DND-41 (cell line): ENCODE results near the gene COL4A1.
A peak's percentile ranks its signal among the peaks of the same experiment; 100 is the strongest.

Experiments used
- ATAC-seq: fragments of 200-7000 bp; cut with Tn5 transposase; 3 replicates; pipeline ENCODE4 v1.9.1; 2021; ENCODE audit warnings: low read depth; ENCODE audit not compliant: insufficient read depth
- DNase-seq: peaks from one replicate; pipeline ENCODE4 v3.0.0-alpha.2; 2020
- H2AFZ ChIP-seq: 2 replicates; pipeline ENCODE4 v1.6.0; 2012; ENCODE audit warnings: low read depth, low read length
- H3K27ac ChIP-seq: 2 replicates; pipeline ENCODE4 v1.5.1; 2012; ENCODE audit warnings: low read length, inconsistent platforms
- H3K27me3 ChIP-seq: fragments of 200-600 bp; sonication (generic); 2 replicates; pipeline ENCODE4 v1.6.0; 2012; ENCODE audit warnings: low read length, mild to moderate bottlenecking, inconsistent platforms; ENCODE audit not compliant: insufficient read depth, poor library complexity
- H3K36me3 ChIP-seq: 2 replicates; pipeline ENCODE4 v1.5.1; 2012; ENCODE audit warnings: low read length, inconsistent platforms; ENCODE audit not compliant: insufficient read depth
- H3K4me1 ChIP-seq: 2 replicates; pipeline ENCODE4 v1.5.1; 2012; ENCODE audit warnings: mild to moderate bottlenecking, low read length; ENCODE audit not compliant: insufficient read depth
- H3K4me2 ChIP-seq: 2 replicates; pipeline ENCODE4 v1.6.0; 2012; ENCODE audit warnings: mild to moderate bottlenecking, moderate library complexity, low read length, inconsistent platforms; ENCODE audit not compliant: insufficient read depth
- H3K4me3 ChIP-seq, 2 experiments: fragments of 200-600 bp in 1 of 2; shearing (Covaris generic) in 1 of 2; 2 replicates each; pipeline ENCODE4 v1.5.1; 2012 to 2016; ENCODE audit warnings: inconsistent platforms in 2 of 2, low read length in 2 of 2, mild to moderate bottlenecking in 2 of 2, low read depth in 1 of 2, moderate library complexity in 1 of 2
- H3K79me2 ChIP-seq: 2 replicates; pipeline ENCODE4 v1.6.0; 2012; ENCODE audit warnings: low read length, inconsistent platforms; ENCODE audit not compliant: insufficient read depth
- H3K9ac ChIP-seq: 2 replicates; pipeline ENCODE4 v1.6.0; 2012; ENCODE audit warnings: low read depth, mild to moderate bottlenecking, inconsistent platforms, low read length, moderate library complexity
- H3K9me3 ChIP-seq: 2 replicates; pipeline ENCODE4 v1.5.1; 2012; ENCODE audit warnings: low read length, moderate library complexity, mild to moderate bottlenecking, inconsistent platforms; ENCODE audit not compliant: insufficient read depth, severe bottlenecking
- H4K20me1 ChIP-seq: 2 replicates; pipeline ENCODE4 v1.6.0; 2012; ENCODE audit warnings: low read length; ENCODE audit not compliant: insufficient read depth
- CTCF ChIP-seq: IDR thresholded peaks from 2 replicates; pipeline ENCODE4 v1.5.1; 2012; ENCODE audit warnings: borderline replicate concordance, low read length, moderate library complexity, mild to moderate bottlenecking; ENCODE audit not compliant: poor library complexity, severe bottlenecking; ENCODE audit errors: extremely low read depth
- EZH2 ChIP-seq: IDR thresholded peaks from 3 replicates; pipeline ENCODE4 v1.6.1; 2012; ENCODE audit warnings: borderline replicate concordance, low read depth, mild to moderate bottlenecking, moderate library complexity, low read length, inconsistent platforms; ENCODE audit not compliant: severe bottlenecking

The COL4A1 gene

DNA sequence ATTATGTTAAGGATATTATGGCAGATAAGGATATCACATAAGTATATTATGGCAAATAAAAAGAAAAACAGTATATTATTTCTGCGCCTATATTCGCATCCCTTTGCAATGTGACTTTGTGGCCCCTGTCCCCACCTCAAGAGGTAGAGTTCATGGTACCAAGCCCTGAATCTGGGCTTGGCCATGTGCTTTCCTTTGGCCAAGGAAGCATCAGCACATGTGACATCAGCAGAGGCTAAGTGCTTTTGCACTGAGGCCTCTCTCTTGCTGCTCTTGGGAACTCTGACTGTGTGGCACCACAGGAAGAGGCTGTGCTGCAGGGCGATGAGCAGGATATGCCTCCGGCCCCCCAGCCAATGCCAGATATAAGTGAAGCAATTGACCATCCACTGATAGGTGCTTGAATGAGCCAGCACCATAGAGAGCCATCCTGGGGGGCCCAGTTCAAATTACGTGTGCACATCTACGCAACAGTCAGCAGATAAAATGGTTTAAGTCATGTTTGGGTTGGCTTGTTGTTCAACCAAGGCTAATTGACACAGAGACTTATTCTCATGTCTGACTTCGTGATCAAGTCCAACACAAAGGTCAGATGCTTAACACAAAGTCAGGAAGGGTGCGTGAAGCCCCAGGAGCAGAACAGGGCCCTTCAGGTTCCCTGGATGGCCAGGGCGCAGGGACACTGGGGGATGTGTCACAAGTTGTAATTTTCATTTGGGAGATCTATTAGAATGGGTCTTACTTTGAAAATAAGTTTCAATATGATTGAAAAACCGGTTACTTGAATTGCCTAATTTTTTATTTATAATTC lies 173.3 kb downstream of the COL4A1 start:
- no peak overlapping the region for H3K27ac ChIP-seq
- no peak overlapping the region for H3K9ac ChIP-seq
- H3K4me1 ChIP-seq = peaks cover 21% of the 10 kb centered on the region
- H3K36me3 ChIP-seq = no peaks in the 10 kb centered on the region
- H2AFZ ChIP-seq = no peak overlapping the region
- no peaks in the 10 kb centered on the region for H3K79me2 ChIP-seq
- H3K27me3 ChIP-seq = peaks cover 10% of the 10 kb centered on the region
- no peak for TF ChIP-seq EZH2
- no peak for TF ChIP-seq CTCF
- no peak overlapping the region for H3K4me3 ChIP-seq
- no peak for DNase-seq
- no peak overlapping the region for H3K4me2 ChIP-seq
- 0 out of 2 replicates have a peak, but pooled peaks cover 3% of the 10 kb centered on the region for H4K20me1 ChIP-seq
- ATAC-seq = no peak
- no peaks in the 10 kb centered on the region for H3K9me3 ChIP-seq

GRCh38 chr13:110132225-110132982 lies 174.6 kb downstream of the COL4A1 start:
- Histone ChIP-seq H3K79me2 (no peaks in the 10 kb centered on the region), H3K27me3 (peaks cover 8% of the 10 kb centered on the region), H3K27ac (no peak overlapping the region), H3K36me3 (no peaks in the 10 kb centered on the region), H4K20me1 (no peaks in the 10 kb centered on the region), H2AFZ (no peak overlapping the region), H3K9me3 (no peaks in the 10 kb centered on the region), H3K4me3 (no peak overlapping the region), H3K9ac (no peak overlapping the region), H3K4me2 (no peak overlapping the region), H3K4me1 (peaks cover 9% of the 10 kb centered on the region)
- TF ChIP-seq EZH2 (no peak), CTCF (no peak)
- DNase-seq (no peak), ATAC-seq (0 out of 3 replicates have a peak, but pooled peaks have one; percentile 14)

- TF ChIP-seq EZH2 = no peak
- no peak for TF ChIP-seq CTCF
- H3K27ac ChIP-seq = no peak overlapping the region
- H3K27me3 ChIP-seq = peaks cover 5% of the 10 kb centered on the region
- H3K79me2 ChIP-seq = no peaks in the 10 kb centered on the region
- H3K4me2 ChIP-seq = no peak overlapping the region
- H3K4me1 ChIP-seq = no peaks in the 10 kb centered on the region
- DNase-seq (no peak), ATAC-seq (no peak)
- H3K4me3 ChIP-seq = no peak overlapping the region
- no peaks in the 10 kb centered on the region for H3K9me3 ChIP-seq
- H2AFZ ChIP-seq = no peak overlapping the region
- no peaks in the 10 kb centered on the region for H3K36me3 ChIP-seq
- no peaks in the 10 kb centered on the region for H4K20me1 ChIP-seq
- H3K9ac ChIP-seq = no peak overlapping the region
Observed at GRCh38 chr13:110131424-110131823, 175.5 kb downstream of the COL4A1 start.
